Measurements from ENCODE around the gene COL18A1. TPM values are rescaled to one million over a fixed set of nuclear protein-coding genes. Genes with fewer than 3 reads are reported as not detected.

The COL18A1 gene
- total and polyA plus RNA-seq, 3 donors from 2014 or later: 53.2 to 165 (median 111) TPM

DNA sequence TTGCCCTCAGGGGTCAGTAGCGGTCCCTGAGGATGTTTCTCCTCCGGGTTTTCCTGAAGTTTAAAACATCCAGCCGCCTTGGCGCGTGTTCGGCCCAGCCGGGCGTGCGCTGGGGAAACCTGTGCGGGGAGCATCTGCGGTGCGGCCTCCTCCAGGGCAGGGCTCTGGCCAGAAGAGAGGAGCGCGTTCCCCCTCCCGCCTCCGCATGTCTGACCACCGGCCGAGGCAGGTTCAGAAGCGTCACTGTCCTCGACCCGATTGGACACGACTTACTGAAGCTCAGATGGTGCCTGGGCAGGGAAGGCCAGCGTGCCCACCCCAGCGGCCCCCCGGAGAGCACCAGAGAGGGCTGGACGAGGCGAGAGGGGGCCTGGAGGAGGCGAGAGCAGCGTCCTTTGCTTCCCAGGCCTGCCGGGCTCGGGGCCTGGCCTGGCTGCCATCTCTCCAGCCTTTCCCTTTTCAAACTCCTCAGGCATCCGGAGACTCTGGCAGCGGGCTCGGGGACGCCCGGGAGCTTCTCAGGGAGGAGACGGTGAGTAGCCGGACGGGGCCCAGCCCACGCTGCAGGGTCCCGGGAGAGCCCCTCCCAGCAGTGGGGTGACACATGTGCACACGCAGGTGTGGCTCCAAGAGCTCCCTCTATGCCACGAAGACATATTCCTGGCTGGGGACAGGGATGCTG is 70.2 kb downstream of the COL18A1 start:
- H3K36me3 ChIP-seq (ENCODE audit: low read depth, missing control alignments): no peaks in the 10 kb centered on the region
- intact Hi-C loops (cut with DNase I; ENCODE audit: low total_unique reads): no loop called here
- H3K4me3 ChIP-seq: no peak overlapping the region
- H3K27ac ChIP-seq: no peak overlapping the region
- H3K27me3 ChIP-seq: no peaks in the 10 kb centered on the region
- no peaks in the 10 kb centered on the region for H3K9me3 ChIP-seq
- no peak for DNase-seq
- H3K4me1 ChIP-seq: peaks cover 23% of the 10 kb centered on the region
- TF ChIP-seq POLR2A (IDR thresholded peaks at IDR 0.05): no peak
- TF ChIP-seq, protein P1, sequence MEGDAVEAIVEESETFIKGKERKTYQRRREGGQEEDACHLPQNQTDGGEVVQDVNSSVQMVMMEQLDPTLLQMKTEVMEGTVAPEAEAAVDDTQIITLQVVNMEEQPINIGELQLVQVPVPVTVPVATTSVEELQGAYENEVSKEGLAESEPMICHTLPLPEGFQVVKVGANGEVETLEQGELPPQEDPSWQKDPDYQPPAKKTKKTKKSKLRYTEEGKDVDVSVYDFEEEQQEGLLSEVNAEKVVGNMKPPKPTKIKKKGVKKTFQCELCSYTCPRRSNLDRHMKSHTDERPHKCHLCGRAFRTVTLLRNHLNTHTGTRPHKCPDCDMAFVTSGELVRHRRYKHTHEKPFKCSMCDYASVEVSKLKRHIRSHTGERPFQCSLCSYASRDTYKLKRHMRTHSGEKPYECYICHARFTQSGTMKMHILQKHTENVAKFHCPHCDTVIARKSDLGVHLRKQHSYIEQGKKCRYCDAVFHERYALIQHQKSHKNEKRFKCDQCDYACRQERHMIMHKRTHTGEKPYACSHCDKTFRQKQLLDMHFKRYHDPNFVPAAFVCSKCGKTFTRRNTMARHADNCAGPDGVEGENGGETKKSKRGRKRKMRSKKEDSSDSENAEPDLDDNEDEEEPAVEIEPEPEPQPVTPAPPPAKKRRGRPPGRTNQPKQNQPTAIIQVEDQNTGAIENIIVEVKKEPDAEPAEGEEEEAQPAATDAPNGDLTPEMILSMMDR (IDR thresholded peaks at IDR 0.05): no peak
- WGBS, 2 donors: 88 to 95% methylated on average over 32 to 40 of the region's 43 CpGs

DNA sequence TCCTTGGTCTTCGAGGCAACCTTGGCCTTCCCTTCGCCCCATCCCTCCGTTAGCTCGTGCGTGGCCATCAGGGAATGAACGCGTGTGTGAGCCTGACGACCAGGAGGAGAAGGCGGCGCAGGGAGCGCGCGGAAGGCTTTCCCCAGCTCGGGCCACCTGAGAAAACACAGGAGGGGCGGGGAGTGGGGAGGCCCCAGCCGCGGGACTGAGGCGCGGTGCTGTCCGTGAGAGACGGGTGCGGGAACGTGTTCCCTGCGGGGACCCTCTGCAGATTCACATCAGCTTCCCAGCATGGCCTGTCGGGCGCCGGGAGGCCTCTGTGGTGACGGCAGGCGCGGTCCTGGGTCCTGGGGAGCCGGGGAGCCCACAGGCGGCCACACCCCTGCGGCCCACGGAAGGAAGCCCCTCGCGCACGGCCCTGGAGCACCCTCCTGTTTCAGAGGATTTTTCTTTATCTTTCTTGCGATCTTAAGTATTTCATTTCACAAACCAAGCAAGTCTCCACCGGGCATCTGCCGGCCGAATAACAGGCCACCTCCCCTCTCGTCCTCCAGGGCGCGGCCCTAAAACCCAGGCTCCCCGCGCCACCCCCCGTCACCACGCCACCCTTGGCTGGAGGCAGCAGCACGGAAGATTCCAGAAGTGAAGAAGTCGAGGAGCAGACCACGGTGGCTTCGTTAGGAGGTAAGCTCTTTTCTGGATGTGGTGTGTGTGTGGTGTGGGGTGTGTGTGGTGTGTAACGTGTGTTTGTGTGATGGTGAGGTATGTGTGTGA is 71.0 kb downstream of the COL18A1 start:
- intact Hi-C loops (cut with DNase I; ENCODE audit: low total_unique reads): no loop called here
- H3K27me3 ChIP-seq: no peaks in the 10 kb centered on the region
- H3K36me3 ChIP-seq (ENCODE audit: low read depth, missing control alignments): no peaks in the 10 kb centered on the region
- no peak overlapping the region for H3K27ac ChIP-seq
- peaks cover 17% of the 10 kb centered on the region for H3K4me1 ChIP-seq
- no peak for DNase-seq
- no peaks in the 10 kb centered on the region for H3K9me3 ChIP-seq
- H3K4me3 ChIP-seq: no peak overlapping the region
- 89 to 92% methylated on average over 39 to 53 of the region's 53 CpGs for WGBS, 2 donors
- TF ChIP-seq, protein P1 (IDR thresholded peaks at IDR 0.05): no peak
- no peak for TF ChIP-seq POLR2A (IDR thresholded peaks at IDR 0.05)

DNA sequence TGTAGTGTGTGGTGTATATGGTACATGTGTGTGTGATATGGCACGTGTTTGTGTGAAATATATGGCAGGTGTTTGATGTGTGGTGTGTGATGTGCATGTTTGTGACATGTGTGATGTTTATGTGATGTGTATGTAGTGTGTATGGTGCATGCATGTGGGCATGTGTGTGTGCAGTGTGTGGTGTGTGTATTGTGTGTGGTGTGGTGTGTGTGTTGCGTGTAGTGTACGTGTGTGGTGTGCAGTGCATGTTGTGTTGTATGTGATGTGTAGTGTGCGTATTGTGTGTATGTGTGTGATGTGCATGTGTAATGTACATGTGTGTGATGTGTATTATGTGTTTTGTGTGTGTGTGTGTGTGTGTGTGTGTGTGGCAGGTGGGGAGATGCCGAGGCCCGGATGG is 71.6 kb downstream of the COL18A1 start:
- H3K27me3 ChIP-seq: no peaks in the 10 kb centered on the region
- no peaks in the 10 kb centered on the region for H3K36me3 ChIP-seq (ENCODE audit: low read depth, missing control alignments)
- intact Hi-C loops (cut with DNase I; ENCODE audit: low total_unique reads): no loop called here
- no peak overlapping the region for H3K27ac ChIP-seq
- H3K4me1 ChIP-seq: peaks cover 11% of the 10 kb centered on the region
- WGBS, 2 donors: 90 to 91% methylated on average over 6 of the region's 6 CpGs
- H3K9me3 ChIP-seq: no peaks in the 10 kb centered on the region
- TF ChIP-seq POLR2A (IDR thresholded peaks at IDR 0.05): no peak
- TF ChIP-seq, protein P1 (IDR thresholded peaks at IDR 0.05): no peak
- DNase-seq: no peak
- no peak overlapping the region for H3K4me3 ChIP-seq

DNA sequence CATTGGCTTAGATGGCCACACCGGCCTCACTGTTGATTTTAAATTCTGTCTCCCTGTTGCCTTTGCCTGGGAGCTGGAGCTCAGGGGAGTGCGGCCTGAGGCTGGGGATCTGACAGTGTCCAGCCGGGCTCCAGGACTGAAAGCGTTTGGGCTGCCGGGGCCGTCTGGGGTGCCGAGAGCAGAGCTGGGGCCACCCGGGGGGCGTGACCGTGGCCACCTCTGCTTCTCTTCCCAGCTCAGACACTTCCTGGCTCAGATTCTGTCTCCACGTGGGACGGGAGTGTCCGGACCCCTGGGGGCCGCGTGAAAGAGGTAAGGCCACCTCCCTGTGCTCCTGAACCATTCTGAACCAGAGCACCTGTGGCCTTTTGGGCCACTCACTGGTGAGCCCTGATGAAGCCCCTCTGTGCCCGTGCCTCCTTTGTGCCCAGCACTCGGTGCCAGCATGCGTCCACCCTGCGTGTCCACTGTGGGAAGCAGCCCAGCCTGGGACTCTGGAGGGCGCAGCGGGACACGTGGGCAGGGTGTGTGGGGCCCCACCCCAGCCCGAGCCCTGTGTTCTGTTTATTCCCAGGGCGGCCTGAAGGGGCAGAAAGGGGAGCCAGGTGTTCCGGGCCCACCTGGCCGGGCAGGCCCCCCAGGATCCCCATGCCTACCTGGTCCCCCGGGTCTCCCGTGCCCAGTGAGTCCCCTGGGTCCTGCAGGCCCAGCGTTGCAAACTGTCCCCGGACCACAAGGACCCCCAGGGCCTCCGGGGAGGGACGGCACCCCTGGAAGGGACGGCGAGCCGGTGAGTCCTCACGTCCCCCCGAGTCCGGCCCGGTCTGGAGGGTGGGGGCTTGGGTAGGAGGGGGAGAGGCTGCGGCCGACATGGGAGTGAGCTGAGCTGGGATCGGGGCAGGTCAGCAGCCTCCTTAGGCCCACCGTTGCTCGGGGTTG is 72.5 kb downstream of the COL18A1 start:
- Histone ChIP-seq H3K27me3 (no peaks in the 10 kb centered on the region), H3K27ac (no peak overlapping the region), H3K4me1 (peaks cover 3% of the 10 kb centered on the region), H3K9me3 (no peaks in the 10 kb centered on the region), H3K4me3 (no peak overlapping the region), H3K36me3 (ENCODE audit: low read depth, missing control alignments) (no peaks in the 10 kb centered on the region)
- 74 to 83% methylated on average over 9 to 44 of the region's 44 CpGs for WGBS, 2 donors
- intact Hi-C loops (cut with DNase I; ENCODE audit: low total_unique reads): no loop called here
- DNase-seq: no peak
- TF ChIP-seq, protein P1 (IDR thresholded peaks at IDR 0.05): no peak
- TF ChIP-seq POLR2A (IDR thresholded peaks at IDR 0.05): no peak
